Stimulated activated CD4-positive, alpha-beta T cell treated with anti-CD3 and anti-CD28 coated beads, Interleukin-1b, Interleukin-23, amount 100 ng/mL, for 4 hours (primary cell): ENCODE measurements around the gene PIGK.
"Not testable (repeated sequence)": the region's sequence is repeated elsewhere in the genome, so short reads cannot be mapped to it uniquely, and the experiment has no call there.

Source experiments
- DNase-seq, 2 donors: peaks; one replicate each; pipeline ENCODE4 v3.0.0-alpha.2; 2020; ENCODE audit warnings: low read depth in 2 of 2

PIGK gene

DNA sequence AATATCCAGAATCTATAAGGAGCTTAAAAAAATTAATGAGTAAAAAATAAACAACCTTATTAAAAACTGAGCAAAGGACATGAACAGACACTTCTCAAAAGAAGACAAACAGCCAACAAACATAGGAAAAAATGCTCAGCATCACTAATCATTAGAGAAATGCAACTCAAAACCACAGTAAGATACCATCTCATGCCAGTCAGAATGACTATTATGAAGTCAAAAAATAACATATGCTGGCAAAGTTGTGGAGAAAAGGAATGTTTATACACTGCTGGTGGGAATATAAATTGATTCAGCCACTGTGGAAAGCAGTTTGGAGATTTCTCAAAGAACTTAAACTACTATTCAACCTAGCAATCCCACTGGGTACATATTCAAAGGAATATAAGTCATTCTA lies 25.3 kb downstream of the PIGK start:
- DNase-seq: no peak

DNA sequence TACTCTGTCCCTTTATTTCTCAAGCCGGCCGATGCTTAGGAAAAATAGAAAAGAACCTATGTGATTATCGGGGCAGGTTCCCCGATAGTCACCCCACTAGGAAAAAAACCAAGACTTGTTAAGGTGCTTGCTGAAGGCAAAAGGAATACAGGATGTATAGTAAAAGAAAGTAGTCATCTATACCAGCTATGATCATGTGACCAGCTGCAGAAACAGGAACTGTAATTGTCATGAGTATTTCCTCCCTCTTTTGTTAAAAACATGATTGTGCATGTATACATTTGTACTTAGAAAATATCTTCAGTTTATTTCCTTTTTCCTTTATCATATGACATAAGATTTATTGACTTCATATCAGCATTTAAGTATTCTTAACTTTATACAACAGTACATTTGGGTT lies 30.5 kb downstream of the PIGK start:
- no peak for DNase-seq

DNA sequence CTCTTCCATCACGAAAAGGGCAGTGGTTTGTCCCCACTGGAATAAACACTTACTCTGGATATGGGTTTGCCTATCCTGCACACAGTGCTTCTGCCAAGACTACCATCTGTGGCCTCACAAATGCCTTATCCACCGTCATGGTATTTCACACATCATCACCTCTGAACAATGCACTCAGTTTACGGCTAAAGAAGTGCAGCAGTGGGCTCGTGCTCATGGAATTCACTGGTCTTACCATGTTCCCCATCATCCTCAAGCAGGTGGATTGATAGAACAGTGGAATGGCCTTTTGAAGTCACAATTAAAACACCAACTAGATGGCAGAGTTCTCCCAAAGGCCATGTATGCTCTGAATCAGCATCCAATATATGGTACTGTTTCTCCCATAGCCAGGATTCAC lies 32.3 kb downstream of the PIGK start:
- not testable (repeated sequence) for DNase-seq

DNA sequence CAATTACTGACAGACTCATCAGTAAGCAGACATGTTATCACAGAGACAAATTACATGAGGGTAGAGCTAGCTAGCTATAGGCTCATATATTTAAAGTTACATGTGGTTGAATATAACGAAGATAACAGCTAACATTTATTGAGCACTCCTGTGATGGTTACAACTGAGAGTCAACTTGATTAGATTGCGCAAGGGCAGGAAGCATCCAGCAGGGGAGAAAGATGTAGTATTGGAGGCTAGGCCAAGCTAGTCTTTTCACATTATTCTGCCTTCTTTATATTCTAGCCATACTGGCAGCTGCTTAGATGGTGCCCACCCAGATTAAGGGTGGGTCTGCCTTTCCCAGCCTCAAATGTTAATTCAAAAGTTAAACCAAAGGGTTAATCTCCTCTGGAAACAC lies 37.1 kb downstream of the PIGK start:
- DNase-seq: no peak

DNA sequence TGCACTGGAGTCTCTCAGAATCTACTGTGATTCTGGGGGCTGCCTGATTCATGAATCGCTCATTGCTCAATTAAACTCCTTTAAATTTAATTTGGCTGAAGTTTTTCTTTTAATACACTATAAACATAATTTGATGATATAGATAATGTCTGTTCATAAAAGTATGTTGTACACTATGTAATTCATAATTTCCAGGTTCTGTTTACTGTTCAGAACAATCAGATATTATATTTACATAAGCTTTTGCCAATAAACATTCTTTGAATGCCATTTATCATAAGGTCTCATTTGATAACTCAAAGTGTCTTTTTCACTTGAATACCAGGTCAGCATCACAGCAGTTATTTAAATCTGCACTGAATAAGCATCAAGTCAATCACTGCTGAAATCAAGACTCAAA lies 39.6 kb downstream of the PIGK start:
- no peak for DNase-seq

DNA sequence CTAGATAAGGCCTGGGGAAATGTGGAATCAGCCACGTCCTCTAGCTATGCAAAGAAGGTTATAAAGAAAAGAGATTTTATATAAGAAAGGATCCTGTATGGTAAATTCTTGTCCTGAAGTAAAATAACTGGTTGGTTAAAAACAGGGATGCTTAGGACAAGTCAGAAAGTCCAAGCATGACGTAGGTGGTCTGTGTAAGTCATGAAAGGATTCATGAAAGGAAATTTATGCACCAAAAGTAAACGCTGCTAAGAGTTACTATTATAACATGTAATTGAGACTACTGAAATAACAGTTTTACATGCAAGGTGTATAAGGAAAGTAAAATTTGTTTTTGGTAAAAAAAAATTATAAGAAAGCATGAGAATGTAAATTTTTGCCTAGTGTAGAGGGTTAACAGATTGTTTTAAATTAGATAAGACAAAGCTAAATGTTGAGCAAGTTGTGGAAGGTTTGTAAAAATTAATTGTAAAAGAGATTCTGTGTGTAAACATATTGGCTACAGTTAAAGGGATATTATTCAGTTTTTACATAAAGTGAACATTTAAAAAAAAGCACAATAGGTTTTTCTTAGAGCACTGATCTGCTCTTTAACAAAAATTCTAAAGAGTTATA lies 43.9 kb downstream of the PIGK start:
- DNase-seq: no peak

DNA sequence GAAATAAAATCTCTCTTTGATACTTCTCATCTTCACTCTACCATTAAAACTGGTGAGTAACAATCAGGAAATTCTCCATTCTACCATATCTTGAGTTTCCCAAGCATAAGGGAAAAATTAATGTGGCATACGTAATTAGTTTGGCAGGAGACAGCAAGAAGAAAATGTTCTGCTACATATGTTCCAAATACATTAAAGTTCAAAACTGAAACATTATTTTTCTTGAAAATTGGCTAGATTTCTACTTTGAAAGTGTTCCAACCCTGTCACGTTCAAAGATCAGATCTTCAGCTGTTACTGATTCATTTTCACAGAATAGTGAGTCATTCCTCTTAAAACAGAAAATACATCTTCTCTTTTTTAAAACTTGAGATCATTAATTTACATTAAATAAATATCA lies 48.5 kb downstream of the PIGK start:
- DNase-seq: no peak

DNA sequence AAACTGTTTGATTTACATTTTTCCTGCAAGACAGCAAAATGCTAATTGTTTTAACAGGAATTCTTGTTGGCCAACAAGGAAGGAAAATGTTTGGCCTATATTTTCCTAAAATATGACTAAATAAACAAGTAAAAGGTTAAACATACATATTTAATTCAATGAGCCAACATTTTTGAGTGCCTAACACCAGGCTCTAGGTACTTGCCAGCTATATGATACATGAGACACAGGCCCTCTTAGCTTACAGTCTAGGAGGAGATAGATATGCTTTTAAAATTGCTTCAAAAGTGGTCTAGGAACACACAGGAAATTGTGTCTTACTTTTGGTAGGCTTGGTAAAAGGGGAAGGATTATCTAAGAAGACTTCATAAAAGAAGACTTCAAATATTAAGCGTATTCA lies 50.9 kb downstream of the PIGK start:
- no peak for DNase-seq

DNA sequence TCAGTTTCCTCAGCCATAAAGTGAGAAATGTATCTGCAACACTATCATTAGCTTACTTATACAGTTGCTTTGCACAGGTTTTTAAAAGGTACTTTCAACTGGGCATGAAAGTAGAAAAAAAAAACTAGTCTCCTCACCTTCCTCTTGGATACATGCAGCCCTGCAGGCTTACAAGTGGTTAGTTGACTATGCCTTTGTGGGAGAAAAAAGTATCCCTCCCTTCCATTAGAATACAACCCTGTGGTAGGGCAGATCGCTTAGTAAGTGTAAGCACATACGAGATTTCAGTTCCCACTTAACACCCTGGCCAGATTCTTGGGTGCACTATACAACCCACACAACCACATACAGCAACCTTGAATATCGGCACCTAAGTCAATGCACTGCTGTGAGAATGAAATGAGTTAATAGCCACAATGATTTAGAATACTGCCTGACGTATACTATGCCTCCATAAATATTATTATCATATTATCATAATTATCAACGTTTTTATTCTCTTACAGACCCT lies 54.7 kb downstream of the PIGK start:
- no peak for DNase-seq

DNA sequence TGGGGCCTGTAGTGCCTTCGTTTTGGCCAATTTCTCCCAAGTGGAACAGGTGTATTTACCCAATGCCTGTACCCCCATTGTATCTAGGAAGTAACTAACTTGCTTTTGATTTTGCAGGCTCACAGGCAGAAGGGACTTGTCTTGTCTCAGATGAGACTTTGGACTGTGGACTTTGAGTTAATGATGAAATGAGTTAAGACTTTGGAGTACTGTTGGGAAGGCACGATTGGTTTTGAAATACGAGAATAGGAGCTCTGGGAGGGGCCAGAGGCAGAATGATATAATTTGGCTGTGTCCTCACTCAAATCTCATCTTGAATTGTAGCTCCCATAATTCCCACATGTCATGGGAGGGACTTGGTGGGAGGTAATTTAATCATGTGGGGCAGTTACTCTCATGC lies 59.5 kb downstream of the PIGK start:
- not testable (repeated sequence) for DNase-seq

DNA sequence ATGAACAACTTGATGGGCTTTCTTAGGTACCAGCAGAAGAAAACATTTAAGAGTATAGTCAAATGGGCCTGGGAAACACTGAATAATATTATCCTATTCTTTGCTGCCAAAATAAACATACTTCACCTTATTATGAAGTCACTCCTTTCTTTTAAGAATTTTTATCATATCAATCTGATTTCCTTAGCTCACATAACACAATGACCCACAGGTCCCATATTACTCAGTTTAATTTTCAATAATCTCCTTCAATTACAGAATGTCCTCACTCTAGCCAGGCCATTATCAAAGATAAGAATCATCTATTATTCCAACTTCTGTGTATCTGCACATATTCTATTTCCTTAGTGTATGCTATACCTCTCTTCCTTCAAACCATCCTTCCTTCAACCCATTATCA lies 63.0 kb downstream of the PIGK start:
- DNase-seq: no peak

DNA sequence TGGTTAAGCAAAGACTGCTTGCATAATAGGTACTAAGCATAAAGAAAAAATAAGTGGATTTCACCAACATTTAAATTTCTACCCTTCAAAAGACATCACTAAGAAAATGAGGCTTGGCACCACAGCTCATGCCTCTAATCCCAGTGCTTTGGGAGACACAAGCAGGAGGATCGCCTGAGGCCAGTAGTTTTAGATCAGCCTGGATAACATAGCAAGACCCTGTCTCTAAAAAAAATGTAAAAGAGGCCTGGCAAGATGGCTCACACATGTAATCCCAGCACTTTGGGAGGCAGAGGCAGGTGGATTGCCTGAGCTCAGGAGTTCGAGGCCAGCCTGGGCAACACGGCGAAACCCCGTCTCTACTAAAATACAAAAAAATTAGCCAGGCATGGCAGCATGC lies 73.0 kb downstream of the PIGK start:
- DNase-seq: no peak

DNA sequence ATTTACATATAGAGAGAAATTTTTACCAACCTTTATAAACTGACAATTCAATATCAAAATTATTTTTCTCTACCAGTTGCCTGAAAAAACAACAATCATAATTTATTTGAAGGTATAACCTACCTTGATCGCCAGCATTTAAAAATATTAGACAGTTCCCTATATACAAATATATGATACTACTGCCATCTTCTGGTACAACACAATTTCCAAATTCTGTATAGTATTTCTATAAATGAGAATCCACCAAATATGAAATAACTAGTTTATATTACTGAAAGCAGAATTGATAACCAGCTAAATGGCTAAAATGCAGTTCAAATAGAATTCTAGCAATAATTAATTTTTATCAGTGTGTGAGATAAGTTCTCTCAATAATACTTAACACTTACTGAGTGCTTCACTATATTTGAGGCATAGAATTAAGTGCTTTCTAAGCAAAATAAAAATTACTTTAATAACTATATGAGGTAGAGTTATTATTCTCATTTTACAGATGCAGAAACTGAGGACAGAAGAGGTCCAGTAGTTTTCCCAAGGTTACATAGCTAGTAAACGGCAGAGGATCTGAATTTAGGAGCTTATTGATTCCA lies 75.6 kb downstream of the PIGK start:
- no peak for DNase-seq

DNA sequence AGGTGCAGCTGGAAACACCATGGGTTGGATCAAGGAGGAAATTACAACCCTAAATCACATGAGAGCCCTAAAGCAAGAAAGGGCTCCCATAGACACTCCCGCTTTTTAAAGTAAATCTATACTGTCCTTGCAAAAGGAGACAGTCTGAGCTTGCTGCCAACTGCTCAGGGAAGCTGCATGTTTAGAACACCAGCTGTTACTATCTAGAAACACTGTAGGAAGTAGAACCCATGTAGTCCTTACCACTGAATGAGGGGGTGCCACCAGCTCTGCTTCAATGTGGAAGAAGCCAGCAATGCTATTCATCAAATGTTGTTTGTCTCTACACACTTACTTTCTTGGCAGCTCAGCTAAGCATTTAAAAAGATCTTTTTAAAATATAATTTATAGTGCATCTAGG lies 79.8 kb downstream of the PIGK start:
- no peak for DNase-seq

DNA sequence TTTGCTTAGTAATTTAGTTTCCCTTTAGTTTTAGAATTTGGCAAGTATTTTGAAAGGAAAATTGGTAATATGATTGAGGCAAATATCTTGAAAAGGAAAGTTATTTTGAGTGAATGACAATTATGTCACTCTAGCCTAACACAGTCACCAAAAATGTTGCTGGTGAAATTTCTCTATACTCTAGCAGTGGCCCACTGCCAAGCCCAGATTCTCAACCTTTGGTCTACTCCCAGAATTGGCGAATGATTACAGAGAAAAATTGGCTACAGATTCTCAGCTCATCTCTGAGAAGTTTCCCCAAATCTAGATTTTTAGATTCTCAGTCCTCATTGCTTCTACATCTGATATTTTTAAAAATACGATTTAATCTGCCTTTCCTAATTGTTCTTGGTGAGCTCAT lies 84.9 kb downstream of the PIGK start:
- DNase-seq: no peak

DNA sequence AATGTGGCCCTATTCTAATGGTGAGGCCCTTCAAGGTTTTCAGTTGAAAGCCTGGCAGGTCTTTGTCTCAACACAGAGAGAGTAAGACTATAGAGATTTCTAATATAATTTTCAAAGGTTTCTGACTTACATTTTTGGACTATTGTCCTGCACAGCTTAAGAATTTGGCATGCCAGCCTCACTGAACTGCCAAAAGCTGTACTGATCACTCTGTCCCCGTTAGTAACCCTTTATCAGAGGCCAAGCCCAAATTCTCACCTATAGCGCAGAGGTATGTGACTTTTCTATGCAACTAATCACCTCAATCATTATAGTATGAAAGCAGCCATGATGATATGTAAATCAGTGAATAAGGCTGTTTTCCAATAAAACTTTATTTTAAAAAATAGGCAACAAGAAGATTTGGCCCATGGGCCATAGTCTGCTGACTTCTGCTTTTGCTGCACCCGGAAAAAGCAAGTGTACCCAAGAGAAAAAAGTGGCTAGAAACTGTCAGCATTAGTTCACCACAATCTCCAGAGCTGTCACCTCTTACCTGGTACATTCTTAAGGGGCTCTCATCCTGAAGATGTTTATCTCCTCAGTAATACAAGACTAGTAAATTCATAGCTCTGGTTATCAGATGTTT lies 85.4 kb downstream of the PIGK start:
- no peak for DNase-seq

DNA sequence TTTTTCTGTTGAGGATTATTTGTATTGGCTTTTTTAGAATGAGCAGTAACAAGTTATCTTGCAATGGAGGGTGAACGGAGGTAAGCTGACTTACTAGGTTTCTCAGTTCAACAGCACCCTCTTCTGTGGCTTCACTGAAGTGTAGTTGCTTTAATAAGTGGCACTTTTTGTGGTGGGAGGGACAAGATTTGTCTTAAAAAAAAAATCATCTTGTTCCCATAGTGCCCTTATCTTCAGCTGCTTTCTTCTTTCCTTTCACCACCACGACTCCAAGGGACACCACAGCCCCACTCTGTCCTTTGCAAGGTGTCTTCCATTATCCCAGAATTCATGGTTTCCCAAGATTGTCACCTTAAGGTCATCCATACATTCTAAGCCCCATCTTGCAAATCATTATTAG lies 92.9 kb downstream of the PIGK start:
- no peak for DNase-seq

DNA sequence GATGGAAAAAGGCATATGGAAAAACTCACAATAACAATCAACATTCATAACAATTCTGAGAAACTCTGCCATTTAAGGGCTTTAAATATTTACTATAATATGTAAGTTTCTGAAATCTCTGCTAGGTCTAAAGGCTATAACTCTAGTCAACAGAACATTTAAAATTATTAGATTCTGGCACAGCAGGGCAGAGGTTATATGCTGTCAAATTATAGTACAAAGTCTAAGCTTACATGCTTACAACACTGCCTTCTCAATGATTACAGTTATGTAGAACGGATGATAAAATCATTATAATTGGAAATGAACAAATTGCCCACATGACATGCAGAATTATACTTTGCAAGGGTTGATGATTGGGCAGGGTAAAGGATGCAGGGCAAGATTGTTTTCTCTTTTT lies 97.7 kb downstream of the PIGK start:
- DNase-seq: no peak

DNA sequence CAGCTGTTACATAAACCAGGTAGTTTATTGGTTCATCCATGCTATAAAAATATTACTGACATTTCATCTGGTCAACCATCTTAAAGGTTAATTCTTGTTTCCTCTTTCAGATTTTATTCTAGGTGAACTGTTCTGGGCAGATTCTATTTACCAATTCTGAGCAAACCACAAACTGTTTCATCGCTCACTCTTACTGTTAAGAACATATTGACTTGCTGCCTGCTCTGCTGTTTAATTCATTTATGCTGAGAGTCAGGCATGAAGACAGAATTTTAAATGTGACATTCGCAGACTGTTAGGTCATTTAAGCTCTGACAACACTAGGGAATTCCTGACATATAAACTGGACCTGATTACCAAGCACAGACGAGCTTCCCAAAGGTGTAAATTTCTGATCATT lies 98.3 kb downstream of the PIGK start:
- no peak for DNase-seq

DNA sequence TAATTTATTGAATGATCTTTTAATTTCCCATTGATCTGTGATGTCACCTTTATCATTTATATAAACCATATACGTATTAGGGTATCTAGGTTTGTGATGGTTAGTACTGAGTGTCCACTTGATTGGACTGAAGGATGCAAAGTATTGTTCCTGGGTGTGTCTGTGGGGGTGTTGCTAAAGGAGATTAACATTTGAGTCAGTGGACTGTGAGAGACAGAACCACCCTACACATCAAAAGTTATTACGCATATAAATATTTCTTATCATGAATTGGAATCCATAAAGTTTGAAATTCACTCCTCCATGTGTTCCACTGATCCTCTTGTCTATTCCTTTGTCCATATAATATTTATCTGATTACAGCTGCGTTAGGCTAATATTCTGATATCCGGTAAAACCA lies 100.5 kb downstream of the PIGK start:
- DNase-seq: no peak

DNA sequence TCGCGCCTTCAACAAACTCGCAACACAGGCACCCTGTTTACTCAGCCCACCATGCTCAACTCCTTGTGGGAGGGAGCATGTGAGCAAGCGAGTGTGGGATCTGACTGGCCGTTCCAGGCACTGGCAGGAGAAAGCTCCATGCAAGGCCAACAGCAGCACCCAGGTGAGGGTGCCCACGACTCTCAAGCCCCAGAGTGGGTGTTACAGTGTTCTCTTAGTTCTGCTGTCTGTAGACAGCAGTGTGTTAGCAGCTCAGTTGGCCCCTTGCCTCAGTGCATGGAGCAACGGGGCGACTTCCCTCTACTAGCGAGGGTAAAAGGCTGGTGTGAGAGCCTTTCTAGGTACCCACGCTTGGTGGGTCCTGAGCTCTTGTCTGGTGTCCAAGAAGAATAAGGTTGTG lies 114.6 kb downstream of the PIGK start:
- no peak for DNase-seq

DNA sequence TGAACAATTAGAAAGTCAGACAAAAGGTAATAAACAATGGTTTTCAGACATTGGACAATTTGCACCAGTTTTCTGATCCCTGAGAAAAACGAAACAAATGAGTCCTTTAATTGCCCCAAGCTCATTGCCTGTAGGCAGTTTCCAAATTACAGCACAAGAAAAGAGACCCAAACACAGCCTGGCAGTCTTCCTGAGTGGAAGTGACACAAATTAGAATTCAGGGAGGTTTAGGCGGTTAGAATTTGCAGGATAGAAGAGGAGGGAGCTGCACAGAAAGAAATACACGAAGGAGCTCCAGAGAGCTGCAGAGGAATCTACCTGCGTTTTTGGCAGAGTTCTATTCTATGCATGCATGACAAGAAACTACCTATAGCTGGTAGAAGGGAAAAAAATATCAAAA lies 115.7 kb downstream of the PIGK start:
- no peak for DNase-seq

DNA sequence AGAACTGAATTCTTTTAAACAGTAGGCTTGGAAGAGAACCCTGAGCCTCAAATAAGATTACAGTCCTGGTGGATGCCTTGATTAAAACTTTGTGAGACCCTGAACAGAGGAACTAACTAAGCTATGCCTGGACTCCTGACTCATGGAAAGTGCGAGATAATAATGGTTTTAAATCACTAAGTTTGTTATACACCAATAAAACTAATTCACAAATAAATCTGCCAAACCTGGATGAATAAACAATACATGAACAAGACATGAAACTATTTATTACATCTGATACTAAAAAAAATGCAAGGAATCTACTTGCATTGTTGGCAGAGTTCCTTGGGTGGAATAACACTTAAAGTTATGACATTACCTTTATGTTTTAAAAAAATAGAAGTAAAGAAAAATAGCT lies 118.4 kb downstream of the PIGK start:
- no peak for DNase-seq
